NB4 (cell line): ENCODE measurements around the gene KLHL26.

ENCODE experiments used
- DNase-seq: peaks from one replicate; pipeline ENCODE4 v3.0.0; 2010; ENCODE audit warnings: low read depth
- H3K4me3 ChIP-seq: one replicate; pipeline ENCODE4 v1.5.1; 2011; ENCODE audit warnings: mild to moderate bottlenecking, low read depth, low read length, moderate library complexity
- MAX ChIP-seq: IDR thresholded peaks from 2 replicates; pipeline ENCODE4 v1.6.1; 2011; ENCODE audit warnings: low read depth, low read length
- MYC ChIP-seq: IDR thresholded peaks from 2 replicates; pipeline ENCODE4 v1.6.1; 2011; ENCODE audit warnings: low read depth, low read length
- POLR2A ChIP-seq: IDR thresholded peaks from 2 replicates; pipeline ENCODE4 v1.6.1; 2011; ENCODE audit warnings: mild to moderate bottlenecking; ENCODE audit not compliant: insufficient read length; ENCODE audit errors: extremely low read depth
- TF ChIP-seq, protein P1 (sequence below): IDR thresholded peaks from one replicate; pipeline ENCODE4 v1.5.1; 2012; ENCODE audit warnings: low read depth, low read length

The KLHL26 gene

DNA sequence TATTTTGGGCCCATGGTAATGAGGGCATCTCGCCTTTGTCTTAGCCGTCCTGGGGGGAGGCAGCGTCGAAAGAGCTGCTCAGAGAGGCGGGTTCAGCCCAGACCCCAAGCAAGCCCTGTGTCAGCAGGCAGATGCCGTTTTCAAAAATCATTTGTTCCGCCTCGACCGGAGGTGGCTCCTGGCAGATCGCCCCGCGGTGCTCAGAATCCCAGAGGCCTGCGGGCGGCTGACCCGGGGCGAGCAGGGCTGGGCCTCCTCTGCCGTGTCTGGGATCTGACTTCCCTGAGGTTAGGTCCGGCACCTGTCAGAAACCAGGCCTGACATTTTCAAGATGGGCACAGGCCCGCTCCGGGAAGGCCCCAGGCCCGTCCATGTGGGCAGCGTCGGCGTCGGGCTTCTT lies 82.7 kb downstream of the KLHL26 start:
- TF ChIP-seq POLR2A: no peak
- TF ChIP-seq MYC: no peak
- no peak for TF ChIP-seq MAX
- TF ChIP-seq, protein P1, sequence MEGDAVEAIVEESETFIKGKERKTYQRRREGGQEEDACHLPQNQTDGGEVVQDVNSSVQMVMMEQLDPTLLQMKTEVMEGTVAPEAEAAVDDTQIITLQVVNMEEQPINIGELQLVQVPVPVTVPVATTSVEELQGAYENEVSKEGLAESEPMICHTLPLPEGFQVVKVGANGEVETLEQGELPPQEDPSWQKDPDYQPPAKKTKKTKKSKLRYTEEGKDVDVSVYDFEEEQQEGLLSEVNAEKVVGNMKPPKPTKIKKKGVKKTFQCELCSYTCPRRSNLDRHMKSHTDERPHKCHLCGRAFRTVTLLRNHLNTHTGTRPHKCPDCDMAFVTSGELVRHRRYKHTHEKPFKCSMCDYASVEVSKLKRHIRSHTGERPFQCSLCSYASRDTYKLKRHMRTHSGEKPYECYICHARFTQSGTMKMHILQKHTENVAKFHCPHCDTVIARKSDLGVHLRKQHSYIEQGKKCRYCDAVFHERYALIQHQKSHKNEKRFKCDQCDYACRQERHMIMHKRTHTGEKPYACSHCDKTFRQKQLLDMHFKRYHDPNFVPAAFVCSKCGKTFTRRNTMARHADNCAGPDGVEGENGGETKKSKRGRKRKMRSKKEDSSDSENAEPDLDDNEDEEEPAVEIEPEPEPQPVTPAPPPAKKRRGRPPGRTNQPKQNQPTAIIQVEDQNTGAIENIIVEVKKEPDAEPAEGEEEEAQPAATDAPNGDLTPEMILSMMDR: no peak
- DNase-seq: no peak
- no peak overlapping the region for H3K4me3 ChIP-seq
